K562 (cell line): Measurements from ENCODE around the gene ZFAND3. TPM values are rescaled to one million over a fixed set of nuclear protein-coding genes. Genes with fewer than 3 reads are reported as not detected.
A peak's percentile ranks its signal among the peaks of the same experiment; 100 is the strongest.

Experiments
- ATAC-seq: fragments of 200-7000 bp; cut with Tn5 transposase; 3 replicates; pipeline ENCODE4 v1.9.1; 2020; ENCODE audit warnings: moderate library complexity
- BruUV-seq: library from RNA; stranded (reverse); fragments of 400-500 nt; replicated peaks from 2 replicates; lab custom pipeline; 2021; lab: Mats Ljungman, UMichigan
- CTCF ChIA-PET: fragments of 300-600 bp; formaldehyde crosslinking; extraction: SDS; loops from one replicate; lab custom pipeline; 2021; ENCODE audit warnings: low intra/inter-chr PET ratio; lab: Yijun Ruan, JAX
- POLR2A ChIA-PET: fragments of 300-600, 350-650 bp; sonication (Branson Sonifier 250); formaldehyde crosslinking; extraction: SDS; loops from one replicate; lab custom pipeline; 2021; ENCODE audit warnings: antibody characterized with exemption, inconsistent platforms; lab: Yijun Ruan, JAX
- DNase-seq, 4 experiments: peaks; one replicate each; pipeline versions ENCODE4 v3.0.0 to v3.0.0-alpha.2; 2011 to 2018; ENCODE audit warnings: low spot score in 3 of 4, mixed read lengths in 3 of 4; ENCODE audit errors: extremely low read depth in 1 of 4
- FAIRE-seq: peaks from 2 replicates; lab custom pipeline; 2011; peaks lifted over from hg19 to GRCh38; lab: Jason Lieb, UNC
- H2AFZ ChIP-seq: 2 replicates; pipeline ENCODE4 v1.6.0; 2011; ENCODE audit warnings: low read depth, low read length, control low read depth, inconsistent platforms
- H3K27ac ChIP-seq: fragments of 200-600 bp; 3 replicates; pipeline ENCODE4 v1.8.0; 2011; ENCODE audit warnings: low read depth, mild to moderate bottlenecking, control low read depth, inconsistent platforms, low read length, moderate library complexity, mixed read lengths; ENCODE audit errors: extremely low read depth
- H3K27me3 ChIP-seq, 2 experiments: fragments of 300-600 bp in 1 of 2; 2 replicates in 1 of 2; 3 replicates in 1 of 2; pipeline versions ENCODE4 v1.6.0 to v1.8.0; 2011; ENCODE audit warnings: inconsistent platforms in 2 of 2, low read length in 2 of 2, mild to moderate bottlenecking in 1 of 2, mixed read lengths in 1 of 2, moderate library complexity in 1 of 2; ENCODE audit not compliant: control insufficient read depth in 2 of 2, insufficient read depth in 2 of 2
- H3K36me3 ChIP-seq: fragments of 300-600 bp; 3 replicates; pipeline ENCODE4 v1.8.0; 2011; ENCODE audit warnings: mild to moderate bottlenecking, low read length, inconsistent platforms; ENCODE audit not compliant: control insufficient read depth, insufficient read depth
- H3K4me1 ChIP-seq, 2 experiments: fragments of 200-600 bp in 1 of 2; replicated peaks in 1 of 2; 2 replicates in 1 of 2; 3 replicates in 1 of 2; pipeline versions ENCODE4 v1.5.1 to v1.8.0; 2011; ENCODE audit warnings: inconsistent platforms in 2 of 2, low read length in 2 of 2, mild to moderate bottlenecking in 1 of 2, mixed read lengths in 1 of 2, moderate library complexity in 1 of 2; ENCODE audit not compliant: control insufficient read depth in 2 of 2, insufficient read depth in 2 of 2
- H3K4me2 ChIP-seq: 2 replicates; pipeline ENCODE4 v1.6.1; 2011; ENCODE audit warnings: low read length, control low read depth, inconsistent platforms, mixed read lengths; ENCODE audit not compliant: insufficient read depth
- H3K4me3 ChIP-seq: fragments of 200-600 bp; sonication (generic), shearing (Covaris generic); 2 replicates; pipeline ENCODE4 v1.5.1; 2016; ENCODE audit warnings: control low read depth, inconsistent platforms
- H3K79me2 ChIP-seq: fragments of 200-600 bp; 3 replicates; pipeline ENCODE4 v1.8.0; 2011; ENCODE audit warnings: low read length, inconsistent platforms; ENCODE audit not compliant: control insufficient read depth, insufficient read depth
- H3K9ac ChIP-seq, 2 experiments: 2 replicates each; pipeline versions ENCODE4 v1.6.0 to v1.6.1; 2011; ENCODE audit warnings: low read depth in 2 of 2, low read length in 2 of 2, control low read depth in 1 of 2, inconsistent platforms in 1 of 2, mild to moderate bottlenecking in 1 of 2, mixed read lengths in 1 of 2; ENCODE audit not compliant: insufficient read depth in 1 of 2
- H3K9me1 ChIP-seq: one replicate; pipeline ENCODE4 v1.6.0; 2011; ENCODE audit warnings: inconsistent platforms, mild to moderate bottlenecking, low read length, moderate library complexity; ENCODE audit not compliant: control insufficient read depth, insufficient read depth
- H3K9me3 ChIP-seq: replicated peaks from 2 replicates; pipeline ENCODE4 v1.5.1; 2011; ENCODE audit warnings: low read depth, low read length, inconsistent platforms; ENCODE audit not compliant: control insufficient read depth, insufficient read depth
- H4K20me1 ChIP-seq: replicated peaks from 2 replicates; pipeline ENCODE4 v1.6.1; 2011; ENCODE audit warnings: low read length, inconsistent platforms, mixed read lengths; ENCODE audit not compliant: control insufficient read depth, insufficient read depth
- HOXB6 ChIP-seq: fragments of 250-450 bp; sonication (Bioruptor Pico); IDR thresholded peaks from 2 replicates; pipeline ENCODE4 v1.5.1; 2022; ENCODE audit warnings: mild to moderate bottlenecking, borderline replicate concordance
- SP1 ChIP-seq: sonication (generic); formaldehyde crosslinking; IDR thresholded peaks from 2 replicates; pipeline ENCODE4 v1.8.1; 2022; ENCODE audit warnings: mild to moderate bottlenecking, missing genetic modification reagents
- WGBS: fragments of 100-300 bp; shearing (Covaris generic); methylation state at CpG from one replicate; pipeline ENCODE4 v1.1.6; 2016; ENCODE audit warnings: low coverage, mixed read lengths; ENCODE audit not compliant: insufficient coverage; ENCODE audit errors: missing lambda C conversion rate; 5-methylcytosine and 5-hydroxymethylcytosine counted together
- in situ Hi-C: fragments of 300-500 bp; cut with MboI; formaldehyde crosslinking; loops from 4 replicates; pipeline ENCODE4 v1.15.0; 2018; ENCODE audit warnings: inconsistent platforms, mixed read lengths
- intact Hi-C: fragments of 100-400 bp; cut with micrococcal nuclease; formaldehyde crosslinking; loops from 2 replicates; pipeline ENCODE4 v1.14.2; 2022
- polyA plus RNA-seq, 8 experiments: library from polyadenylated mRNA; depleted of rRNA in 4 of 8; stranded (reverse) in 5 of 8; unstranded in 3 of 8; fragments of >200 nt; fragmentation: Nextera tagmentation in 2 of 8; fragmentation: Illumina TruSeq in 1 of 8; extraction: Ambion mirVana in 2 of 8; extraction: Trizol in 1 of 8; gene quantifications; 2 replicates each; pipeline versions ENCODE4 v1.2.1 to v1.2.3, GENCODE V29; 2011 to 2014; ENCODE audit warnings: inconsistent platforms in 1 of 8, missing spikeins in 1 of 8
- total RNA-seq, 7 experiments: library from RNA; depleted of rRNA in 6 of 7; stranded (reverse); fragments of >200 nt in 6 of 7; fragmentation: Illumina TruSeq in 2 of 7; extraction: Trizol in 2 of 7; gene quantifications; 2 replicates each; pipeline versions ENCODE4 v1.2.1 to v1.2.3, GENCODE V29; 2011 to 2021; ENCODE audit warnings: low replicate concordance in 1 of 7
- TF ChIP-seq, protein P1 (sequence below): sonication (generic); IDR thresholded peaks from 2 replicates; pipeline ENCODE4 v1.6.1; 2016

ZFAND3 gene
- total and polyA plus RNA-seq, 9 of the 15 experiments (the other 6 are each of a cell fraction or from before 2014, with no cell fraction given): 0.81 to 26.6 (median 11.8) TPM

DNA sequence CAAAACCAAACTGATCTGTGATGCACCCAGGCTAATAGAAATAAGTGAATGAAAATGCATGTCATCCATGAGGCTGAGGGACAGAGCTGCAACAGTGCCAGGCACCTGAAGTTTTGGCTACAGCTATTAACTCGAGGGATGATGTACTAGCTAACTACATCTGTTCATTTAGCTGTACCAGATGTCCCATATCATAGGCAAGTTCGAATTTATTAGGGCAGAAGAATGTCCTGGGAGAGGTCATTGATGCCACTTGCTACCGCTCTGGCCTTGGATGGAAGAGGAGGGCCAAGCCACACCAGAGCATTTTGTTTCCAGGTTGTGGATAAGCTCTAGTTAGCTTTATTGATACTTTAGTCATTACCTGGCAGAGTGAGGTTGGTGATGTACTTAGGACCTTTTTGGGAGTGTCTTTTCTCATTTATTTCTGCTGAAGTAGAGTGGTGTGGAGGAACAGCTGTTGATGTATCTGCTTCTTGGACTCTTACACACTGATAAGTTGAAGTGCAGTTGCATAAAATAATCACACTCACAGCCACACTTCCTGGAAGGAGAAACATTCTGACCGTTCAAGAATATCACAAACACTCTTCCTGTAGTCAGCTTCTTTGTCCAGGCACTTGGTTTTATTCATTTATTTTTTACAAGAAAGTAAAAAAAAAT, 8.2 kb downstream of the ZFAND3 start:
- DNase-seq: no peak
- H3K27ac ChIP-seq: no peak overlapping the region
- TF ChIP-seq HOXB6 (0 out of 2 replicates have a peak, but pooled peaks have one; percentile 19), SP1 (no peak)
- TF ChIP-seq, protein P1, sequence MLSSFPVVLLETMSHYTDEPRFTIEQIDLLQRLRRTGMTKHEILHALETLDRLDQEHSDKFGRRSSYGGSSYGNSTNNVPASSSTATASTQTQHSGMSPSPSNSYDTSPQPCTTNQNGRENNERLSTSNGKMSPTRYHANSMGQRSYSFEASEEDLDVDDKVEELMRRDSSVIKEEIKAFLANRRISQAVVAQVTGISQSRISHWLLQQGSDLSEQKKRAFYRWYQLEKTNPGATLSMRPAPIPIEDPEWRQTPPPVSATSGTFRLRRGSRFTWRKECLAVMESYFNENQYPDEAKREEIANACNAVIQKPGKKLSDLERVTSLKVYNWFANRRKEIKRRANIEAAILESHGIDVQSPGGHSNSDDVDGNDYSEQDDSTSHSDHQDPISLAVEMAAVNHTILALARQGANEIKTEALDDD: 0 out of 2 replicates have a peak, but pooled peaks have one; percentile 14
- H2AFZ ChIP-seq: no peak overlapping the region
- no peak overlapping the region for H3K4me3 ChIP-seq
- ChIA-PET POLR2A (interaction anchor here (0.6 to 3.7 kb wide), 7 partner anchors 9 to 675 kb away, joined by 3 to 26 read pairs (median 4); partner anchors contain the start of gene ZFAND3), CTCF (no interaction called here)
- FAIRE-seq: no peak
- 0 out of 2 replicates have a peak overlapping the region, but pooled peaks have one; percentile 3 for H3K4me2 ChIP-seq
- H4K20me1 ChIP-seq: peaks cover 43% of the 10 kb centered on the region
- no peaks in the 10 kb centered on the region for H3K9me3 ChIP-seq
- ATAC-seq: no peak
- BruUV-seq: no TSS peak
- H3K36me3 ChIP-seq: no peaks in the 10 kb centered on the region; the same call in 2 of the 3 replicates
- peaks cover 8 to 15% of the 10 kb centered on the region in 2 experiments; a peak in 4 of 5 replicates for H3K4me1 ChIP-seq
- peaks cover 9% of the 10 kb centered on the region for H3K9me1 ChIP-seq
- H3K27me3 ChIP-seq: no peaks in the 10 kb centered on the region
- H3K9ac ChIP-seq: no peak overlapping the region
- H3K79me2 ChIP-seq: peaks cover 96% of the 10 kb centered on the region
- intact Hi-C loops: no loop called here
- 38% methylated on average over 4 of the region's 4 CpGs for WGBS
- in situ Hi-C loops: no loop called here
